Posterior vena cava (tissue), 2 donors: ENCODE measurements around the gene NAP1L4. TPM values are rescaled to one million over a fixed set of nuclear protein-coding genes. Genes with fewer than 3 reads are reported as not detected.
"Not testable (repeated sequence)": the region's sequence is repeated elsewhere in the genome, so short reads cannot be mapped to it uniquely, and the experiment has no call there.

Experiments
- DNase-seq: peaks from one replicate; pipeline ENCODE4 v3.0.0-alpha.2; 2020; ENCODE audit warnings: low spot score
- intact Hi-C, 2 donors: fragments of 100-400 bp; cut with DNase I; formaldehyde crosslinking; loops; one replicate each; pipeline versions ENCODE4 v1.14.1 to v1.14.2; 2022 to 2023
- total RNA-seq, 2 donors: library from RNA; stranded (reverse); fragmentation: NEBNext Ultra II Directional; extraction: Animal tissue kit (Norgen Biotek cat#: 25700); gene quantifications; one replicate each; pipeline ENCODE4 v1.2.1, GENCODE V29; 2021
- donor health status: DM: yes; HTN: yes; CAD: no.
- donor health status: DM: yes; HTN: yes; CAD: no.

The NAP1L4 gene
- total RNA-seq, 2 donors from 2014 or later: 89.0 to 118 TPM

DNA sequence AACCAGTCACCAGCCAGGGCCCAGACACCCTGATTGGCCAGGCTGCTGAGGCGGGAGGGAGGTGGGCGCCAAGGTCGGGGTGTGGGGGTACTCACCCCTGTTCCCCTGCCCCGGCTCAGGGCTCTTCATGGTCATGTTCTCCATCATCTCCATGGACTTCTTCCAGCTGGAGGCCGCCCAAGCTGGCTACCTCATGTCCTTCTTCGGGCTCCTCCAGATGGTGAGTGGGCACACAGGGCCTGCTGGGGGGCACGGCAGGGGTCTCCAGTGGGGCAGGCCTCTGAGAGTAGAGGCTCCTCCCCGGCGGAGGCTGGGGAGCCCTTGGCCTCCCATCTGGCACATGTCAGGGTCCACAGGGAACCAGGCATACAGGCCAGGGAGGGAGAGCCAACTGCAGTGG, 72.9 kb downstream of the NAP1L4 start:
- intact Hi-C loops: no loop called here

DNA sequence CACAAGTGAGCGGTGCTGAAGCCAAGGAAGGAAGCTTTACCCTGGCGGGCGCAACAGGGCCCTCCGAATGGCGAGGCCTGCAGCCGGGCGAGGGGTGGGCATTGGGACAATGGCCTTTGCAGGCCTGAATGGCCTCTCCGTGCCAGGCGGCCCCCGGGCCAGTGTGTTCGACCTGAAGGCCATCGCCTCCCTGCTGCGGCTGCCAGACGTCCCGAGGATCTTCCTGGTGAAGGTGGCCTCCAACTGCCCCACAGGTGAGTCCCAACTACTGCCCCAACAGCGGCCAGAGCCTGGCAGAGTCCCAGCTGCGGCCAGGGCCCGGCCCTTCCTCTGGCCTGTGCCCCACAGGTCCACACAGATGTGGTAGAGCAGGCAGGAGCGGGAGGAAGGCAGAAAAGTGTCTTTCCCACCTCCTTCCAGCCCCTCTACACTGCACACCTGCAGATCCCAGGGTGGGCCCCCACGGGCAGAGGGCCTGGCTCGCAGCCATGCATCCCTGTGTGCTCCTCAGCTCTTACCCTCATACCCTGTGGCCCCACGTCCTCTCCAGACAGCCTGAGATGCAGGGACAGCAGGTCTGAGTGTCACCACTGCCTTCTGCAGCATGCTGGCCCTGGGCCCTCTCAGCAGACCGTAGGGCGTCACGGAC, 74.2 kb downstream of the NAP1L4 start:
- DNase-seq: no peak
- intact Hi-C loops: no loop called here

More for the DNA sequence above, 72.9 kb downstream of the NAP1L4 start:
- DNase-seq: no peak

DNA sequence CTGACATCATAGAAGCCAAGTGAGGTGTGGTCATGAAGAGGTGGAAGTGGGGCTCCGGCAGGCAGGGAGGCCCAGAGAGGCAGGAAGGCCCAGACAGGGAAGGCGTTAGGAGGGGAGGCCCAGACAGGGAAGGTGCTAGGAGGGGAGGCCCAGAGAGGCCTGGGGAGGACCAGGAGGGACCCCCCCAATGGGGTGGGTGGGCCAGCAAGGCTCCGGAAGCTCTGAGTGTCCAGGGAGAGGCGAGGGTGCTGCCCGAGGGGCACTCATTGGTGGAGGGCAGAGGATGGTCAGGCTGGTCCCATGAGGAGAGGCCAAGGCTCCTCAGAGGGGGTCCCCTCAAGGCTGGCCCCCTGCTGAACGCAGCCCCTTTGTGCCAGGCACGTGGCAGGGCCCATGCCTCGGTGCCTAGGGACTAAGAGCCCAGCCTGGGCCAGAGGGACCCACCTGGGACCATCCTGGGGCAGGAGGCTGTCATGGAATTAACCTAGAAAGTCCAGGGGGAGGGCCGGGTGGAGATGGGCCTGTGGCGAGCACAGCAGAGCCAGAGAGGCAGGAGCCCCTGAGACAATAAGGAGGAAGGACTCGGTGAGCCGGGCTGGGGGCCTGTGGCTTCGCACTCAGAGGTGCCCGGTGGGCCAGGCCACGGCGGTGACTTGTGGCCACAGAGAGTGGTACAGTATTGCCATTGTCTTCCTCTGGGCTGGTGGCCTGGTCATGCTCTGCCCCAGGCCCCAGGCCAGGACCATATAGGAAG, 75.1 kb downstream of the NAP1L4 start:
- DNase-seq: no peak
- intact Hi-C loops: no loop called here

DNA sequence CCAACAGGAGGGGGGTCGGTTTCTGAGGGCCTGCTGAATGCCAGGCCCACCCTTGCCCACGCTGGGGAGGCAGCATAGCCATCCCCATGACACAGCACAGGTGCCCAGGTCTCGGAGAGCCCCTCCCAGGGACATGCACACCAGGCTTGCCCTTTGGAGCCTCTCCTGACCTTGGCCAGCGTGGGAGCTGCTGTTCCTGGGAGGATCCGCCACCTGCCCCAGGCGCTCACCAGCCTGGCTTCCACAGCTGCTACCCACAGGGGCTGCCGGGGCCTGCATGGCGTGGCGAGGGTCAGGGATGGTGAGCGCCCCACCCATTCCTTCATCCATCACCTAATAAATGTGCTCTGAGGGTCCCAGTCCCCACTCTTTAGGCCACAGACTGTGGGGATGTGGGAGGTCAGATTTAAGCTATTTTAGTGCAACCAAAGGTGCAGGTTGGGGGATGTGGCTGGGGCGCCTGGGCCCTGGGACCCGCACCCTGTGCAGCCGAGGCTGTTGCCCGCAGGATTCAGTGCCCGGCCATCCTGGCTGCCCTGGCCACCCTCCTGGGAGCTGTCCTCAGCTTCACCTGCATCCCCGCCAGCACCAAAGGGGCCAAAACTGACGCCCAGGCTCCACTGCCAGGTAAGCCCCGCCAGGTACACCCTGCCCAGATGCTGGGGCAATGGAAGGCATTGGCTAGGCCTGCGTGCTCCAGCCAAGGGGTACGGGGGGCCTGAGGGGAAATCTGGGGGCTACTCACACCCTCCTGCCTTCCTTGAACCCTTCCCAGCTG, 75.8 kb downstream of the NAP1L4 start:
- intact Hi-C loops: no loop called here
- DNase-seq: no peak

DNA sequence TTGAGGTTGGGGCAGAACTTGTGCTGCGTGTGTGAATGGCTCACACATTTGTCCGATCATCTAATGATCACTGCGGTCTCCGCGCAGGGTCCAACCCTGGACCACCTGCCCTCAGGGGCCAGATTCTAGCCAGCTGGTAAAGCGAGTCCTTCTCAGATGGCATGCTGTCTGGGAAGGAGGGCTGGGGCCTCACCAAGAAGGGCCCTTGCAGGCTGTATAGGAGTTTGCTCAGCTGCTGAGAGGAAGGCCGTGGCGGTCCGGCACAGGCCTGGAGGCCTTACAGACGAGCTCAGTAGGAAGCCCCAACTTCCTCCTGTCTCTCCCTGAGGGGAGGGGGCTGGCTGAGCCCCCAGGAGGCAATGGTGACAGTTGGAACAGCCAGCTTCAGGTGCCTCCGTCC, 76.7 kb downstream of the NAP1L4 start:
- intact Hi-C loops: no loop called here
- no peak for DNase-seq

DNA sequence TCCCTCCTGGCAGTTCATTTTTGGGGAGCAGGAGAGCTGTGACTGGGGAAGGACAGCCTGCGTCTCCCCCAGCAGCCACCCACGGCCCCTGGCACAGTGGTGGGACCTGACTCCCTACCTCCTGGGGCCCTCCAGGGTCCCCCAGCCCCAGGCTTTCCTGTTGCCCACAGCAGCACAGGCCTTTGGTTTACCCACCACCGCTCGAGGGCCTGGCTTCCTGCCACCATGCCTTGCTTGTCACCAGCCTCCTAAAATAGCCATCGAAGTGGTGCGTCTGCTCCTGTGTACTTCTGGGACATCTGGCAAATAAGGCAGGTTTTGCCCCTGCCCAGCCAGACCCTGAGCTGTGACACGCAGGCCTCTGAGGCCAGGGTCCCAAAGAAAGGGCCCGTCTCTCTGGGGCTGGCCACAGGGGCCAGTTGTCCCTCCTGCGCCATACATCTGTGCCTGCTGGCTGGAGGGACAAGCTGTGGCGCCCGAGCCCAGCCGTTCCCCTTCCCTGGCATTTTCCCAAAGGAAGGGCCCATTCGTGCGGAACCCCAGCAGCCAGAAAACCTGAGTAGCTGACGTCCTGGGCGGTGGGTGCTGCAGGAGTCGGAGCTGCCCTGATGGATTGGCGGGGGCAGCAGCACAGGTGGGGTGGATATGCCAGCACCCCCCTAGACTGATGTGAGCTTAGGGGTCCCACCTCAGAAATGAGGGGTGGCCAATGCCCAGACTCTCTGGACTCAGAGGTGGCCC, 77.5 kb downstream of the NAP1L4 start:
- no peak for DNase-seq
- intact Hi-C loops: no loop called here

DNA sequence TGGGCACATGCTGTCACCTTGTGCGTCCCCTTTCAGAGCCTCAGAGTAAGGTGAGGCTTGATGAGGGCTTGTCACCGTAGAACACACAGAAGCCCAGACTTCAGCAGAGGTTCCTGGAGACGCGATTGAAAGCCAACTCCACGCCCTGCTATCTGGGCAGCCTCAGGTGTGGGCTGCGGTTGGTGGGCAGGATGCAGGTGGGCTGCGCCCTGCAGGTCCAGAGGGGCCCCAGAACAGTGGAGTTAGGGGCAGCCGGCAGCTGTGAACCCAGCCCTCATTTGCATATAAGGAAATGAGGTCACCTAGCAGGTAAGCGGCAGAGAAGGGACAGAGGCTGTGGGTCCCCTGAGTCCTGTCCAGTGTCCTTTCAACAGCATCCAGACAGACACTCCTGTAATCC, 78.4 kb downstream of the NAP1L4 start:
- intact Hi-C loops: no loop called here

DNA sequence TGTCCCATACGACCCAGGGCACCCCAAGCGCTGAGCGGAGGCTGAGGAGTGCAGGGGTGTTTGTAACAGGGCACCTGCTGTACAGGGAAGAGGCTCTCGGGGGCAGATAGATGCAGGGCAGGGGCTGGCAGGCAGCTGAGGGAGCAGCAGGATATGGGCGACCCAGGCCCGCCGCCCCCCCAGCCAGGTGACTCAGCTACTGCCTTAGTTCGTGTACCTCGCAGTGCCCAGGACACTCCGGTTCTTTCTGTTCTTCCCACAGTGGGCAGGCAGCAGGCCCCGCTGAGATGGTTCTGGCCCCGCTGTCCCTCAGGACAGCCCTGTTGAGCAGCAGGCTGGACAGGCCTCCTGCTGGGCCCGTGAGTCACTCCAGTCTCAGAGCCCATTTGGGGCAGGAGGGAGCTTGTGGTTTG, 79.1 kb downstream of the NAP1L4 start:
- intact Hi-C loops: no loop called here
- no peak for DNase-seq

More for the DNA sequence above, 78.4 kb downstream of the NAP1L4 start:
- DNase-seq: no peak

DNA sequence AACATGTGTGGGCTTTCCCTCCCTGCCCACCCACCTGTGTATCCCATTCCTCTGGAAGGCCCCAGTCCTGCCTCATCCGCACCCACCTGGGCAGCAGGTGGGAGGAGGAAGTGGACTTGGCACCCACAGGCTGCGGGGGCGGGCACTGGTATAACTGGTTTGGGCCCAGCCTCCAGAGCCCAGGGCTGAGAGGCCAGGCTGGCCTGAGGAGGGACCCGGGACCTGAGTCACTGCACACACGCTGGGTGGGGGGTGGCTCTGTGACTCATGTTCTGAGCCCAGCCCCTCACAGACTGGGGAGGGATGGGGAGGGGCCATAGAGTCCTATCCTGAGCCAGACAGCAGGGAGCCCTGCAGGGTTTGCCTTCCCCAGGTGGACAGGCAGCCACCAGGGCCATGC, 79.6 kb downstream of the NAP1L4 start:
- no peak for DNase-seq
- intact Hi-C loops: no loop called here

DNA sequence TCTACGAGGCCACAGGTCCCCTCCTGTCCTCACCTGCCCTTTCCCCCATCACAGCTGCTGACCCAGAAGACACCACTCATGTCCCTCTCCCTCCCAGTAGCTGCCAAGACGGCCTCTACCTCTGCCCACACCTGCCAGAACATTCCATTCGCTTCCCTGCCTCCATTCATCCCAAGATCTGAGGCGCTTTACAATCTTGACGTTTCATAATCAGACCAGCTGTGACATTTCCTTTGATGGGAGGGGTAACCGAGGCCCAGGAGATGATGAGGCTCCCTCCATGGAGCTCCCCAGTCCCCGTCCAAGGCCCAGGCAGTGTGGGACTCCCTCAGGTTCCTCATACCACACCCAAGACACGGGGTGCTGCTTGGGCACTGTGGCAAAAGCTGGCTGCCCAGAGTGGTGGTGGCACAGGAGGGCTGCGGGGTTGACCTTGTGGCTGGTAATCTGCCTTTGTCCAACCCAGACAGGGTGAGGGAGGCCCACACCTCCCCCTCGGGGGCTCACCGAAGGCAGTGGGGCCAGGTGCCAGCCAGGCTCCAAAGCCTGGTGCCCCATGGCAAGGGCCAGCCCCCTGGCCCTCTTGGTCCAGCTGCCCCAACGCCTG, 80.2 kb downstream of the NAP1L4 start:
- DNase-seq: no peak
- intact Hi-C loops: loop anchor here in 1 of 2 donors (1.0 kb wide), 1 partner anchor 9 kb away; no protein-coding TSS in a partner anchor

DNA sequence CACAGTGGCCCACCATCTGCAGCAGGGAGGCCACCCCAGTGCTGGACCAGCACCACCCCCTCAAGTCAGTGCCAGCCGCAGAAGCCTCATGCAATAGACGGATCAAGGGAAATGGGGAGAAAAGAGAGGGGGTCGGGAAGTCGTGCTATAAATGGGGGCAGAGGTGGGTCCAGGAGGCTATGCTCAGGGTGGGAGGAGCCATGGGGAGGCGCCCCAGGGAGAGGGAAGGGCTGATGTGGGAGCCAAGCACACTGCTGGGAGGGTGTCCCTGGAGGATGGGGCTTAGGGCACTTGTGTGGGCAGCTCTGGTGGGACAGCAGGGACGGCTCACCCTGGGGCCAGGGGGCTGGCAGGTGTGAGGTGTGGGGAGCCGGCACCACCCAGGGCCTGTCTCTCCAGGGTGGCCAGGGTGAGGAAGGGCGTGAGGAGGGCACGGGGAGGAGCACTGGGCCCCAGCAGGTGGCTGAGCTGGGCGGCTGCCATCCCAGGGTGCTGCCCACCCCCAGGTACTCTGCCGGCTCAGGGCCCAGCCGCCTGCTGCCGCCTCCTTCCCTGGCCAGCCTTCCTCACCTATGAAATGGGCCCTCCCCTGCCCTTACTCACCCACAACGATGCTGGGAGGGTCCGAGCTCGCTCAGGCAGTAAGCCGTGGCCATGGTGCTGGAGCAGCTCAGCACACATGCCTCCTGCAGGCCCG, 80.9 kb downstream of the NAP1L4 start:
- no peak for DNase-seq
- intact Hi-C loops: loop anchor here in 1 of 2 donors (1.0 kb wide), 1 partner anchor 10 kb away; no protein-coding TSS in a partner anchor

DNA sequence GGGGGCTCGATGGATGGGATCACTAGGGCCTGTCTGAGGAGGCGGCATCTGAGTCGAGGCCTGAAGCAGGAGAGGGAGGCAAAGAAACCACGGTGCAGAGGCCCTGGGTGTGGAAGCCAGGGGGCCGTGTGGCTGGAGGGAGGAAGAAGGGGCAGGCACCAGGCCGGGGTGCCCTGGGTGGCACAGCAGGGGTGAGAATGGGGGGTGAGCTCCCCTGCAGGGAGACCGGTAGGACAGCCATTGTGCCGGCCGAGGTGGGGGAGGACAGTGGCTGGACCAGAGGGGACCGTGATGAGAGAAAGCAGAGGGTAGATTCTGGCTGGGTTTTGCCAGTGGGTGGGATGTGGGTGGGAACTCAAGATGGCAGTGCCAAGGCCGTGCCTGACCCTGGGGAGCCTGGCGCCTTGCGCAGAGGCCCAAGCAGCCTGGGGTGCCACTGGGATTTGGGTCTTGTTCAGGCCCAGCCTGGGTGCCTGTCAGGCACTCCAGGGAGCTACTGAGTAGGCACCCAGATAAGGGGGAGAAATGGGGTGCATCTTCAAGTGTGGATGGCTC, 81.7 kb downstream of the NAP1L4 start:
- DNase-seq: no peak
- intact Hi-C loops: no loop called here

DNA sequence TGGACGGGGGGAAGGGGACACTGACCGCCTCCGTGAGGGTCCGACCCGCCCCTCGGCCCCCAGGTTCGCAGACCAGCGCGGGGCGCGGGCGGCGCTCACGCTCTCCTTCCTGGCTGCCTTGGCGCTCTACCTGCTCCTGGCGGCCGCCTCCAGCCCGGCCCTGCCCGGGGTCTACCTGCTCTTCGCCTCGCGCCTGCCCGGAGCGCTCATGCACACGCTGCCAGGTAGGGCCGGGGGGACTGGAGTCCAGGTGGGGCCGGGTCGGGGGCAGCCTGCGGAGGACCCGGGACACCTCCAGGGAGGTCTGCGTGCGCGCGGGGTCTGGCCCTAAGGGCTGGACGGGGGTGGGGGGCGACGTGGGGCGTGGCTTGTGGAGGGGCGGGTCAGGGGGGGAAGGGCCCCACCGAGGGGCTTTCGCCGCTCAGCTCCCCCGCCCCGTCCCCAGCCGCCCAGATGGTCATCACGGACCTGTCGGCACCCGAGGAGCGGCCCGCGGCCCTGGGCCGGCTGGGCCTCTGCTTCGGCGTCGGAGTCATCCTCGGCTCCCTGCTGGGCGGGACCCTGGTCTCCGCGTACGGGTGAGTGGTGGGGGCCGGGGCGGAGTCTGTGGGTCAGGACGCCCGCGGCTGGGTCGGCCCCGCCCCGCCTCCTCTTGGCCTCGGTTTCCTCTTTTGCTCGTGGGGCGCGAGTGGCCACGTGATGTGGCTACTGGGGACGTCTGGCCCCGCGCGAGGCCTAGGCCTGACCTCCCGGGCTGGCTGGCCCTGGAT, 82.8 kb downstream of the NAP1L4 start:
- intact Hi-C loops: no loop called here
- no peak for DNase-seq

DNA sequence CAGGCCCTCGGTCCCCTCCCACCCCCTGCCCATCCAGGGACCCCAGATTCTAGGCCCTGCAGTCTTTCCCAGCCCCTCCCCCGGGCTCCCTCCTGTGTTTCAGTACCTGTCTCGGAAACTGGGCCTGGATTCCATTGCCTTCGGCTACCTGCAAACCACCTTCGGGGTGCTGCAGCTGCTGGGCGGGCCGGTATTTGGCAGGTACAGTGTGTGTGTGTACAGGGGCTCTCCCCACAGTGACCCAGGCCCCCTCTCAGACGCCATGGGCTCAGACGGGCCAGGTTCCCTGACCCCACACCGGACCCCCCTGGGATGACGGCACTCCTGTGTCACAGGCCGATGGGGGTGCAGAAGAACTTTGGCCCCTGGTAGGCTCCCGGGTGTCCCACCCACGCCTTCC, 84.0 kb downstream of the NAP1L4 start:
- intact Hi-C loops: no loop called here

DNA sequence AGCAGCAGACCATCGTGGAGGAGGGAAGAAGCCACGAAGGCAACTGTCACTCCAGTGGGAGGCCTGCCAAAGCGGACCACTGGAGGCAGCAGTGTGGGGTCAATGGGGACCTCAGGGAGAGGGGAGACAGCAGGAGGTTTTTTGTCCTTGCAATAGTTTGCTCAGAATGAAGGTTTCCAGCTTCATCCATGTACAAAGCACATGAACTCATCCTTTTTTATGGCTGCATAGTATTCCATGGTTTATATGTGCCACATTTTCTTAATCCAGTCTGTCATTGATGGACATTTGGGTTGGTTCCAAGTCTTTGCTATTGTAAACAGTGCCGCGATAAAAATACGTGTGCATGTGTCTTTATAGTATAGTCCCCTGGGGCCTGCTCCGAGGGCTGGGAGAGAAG, 86.8 kb downstream of the NAP1L4 start:
- DNase-seq, intact Hi-C loops: not testable (repeated sequence)

More for the DNA sequence above, 84.0 kb downstream of the NAP1L4 start:
- DNase-seq: no peak

DNA sequence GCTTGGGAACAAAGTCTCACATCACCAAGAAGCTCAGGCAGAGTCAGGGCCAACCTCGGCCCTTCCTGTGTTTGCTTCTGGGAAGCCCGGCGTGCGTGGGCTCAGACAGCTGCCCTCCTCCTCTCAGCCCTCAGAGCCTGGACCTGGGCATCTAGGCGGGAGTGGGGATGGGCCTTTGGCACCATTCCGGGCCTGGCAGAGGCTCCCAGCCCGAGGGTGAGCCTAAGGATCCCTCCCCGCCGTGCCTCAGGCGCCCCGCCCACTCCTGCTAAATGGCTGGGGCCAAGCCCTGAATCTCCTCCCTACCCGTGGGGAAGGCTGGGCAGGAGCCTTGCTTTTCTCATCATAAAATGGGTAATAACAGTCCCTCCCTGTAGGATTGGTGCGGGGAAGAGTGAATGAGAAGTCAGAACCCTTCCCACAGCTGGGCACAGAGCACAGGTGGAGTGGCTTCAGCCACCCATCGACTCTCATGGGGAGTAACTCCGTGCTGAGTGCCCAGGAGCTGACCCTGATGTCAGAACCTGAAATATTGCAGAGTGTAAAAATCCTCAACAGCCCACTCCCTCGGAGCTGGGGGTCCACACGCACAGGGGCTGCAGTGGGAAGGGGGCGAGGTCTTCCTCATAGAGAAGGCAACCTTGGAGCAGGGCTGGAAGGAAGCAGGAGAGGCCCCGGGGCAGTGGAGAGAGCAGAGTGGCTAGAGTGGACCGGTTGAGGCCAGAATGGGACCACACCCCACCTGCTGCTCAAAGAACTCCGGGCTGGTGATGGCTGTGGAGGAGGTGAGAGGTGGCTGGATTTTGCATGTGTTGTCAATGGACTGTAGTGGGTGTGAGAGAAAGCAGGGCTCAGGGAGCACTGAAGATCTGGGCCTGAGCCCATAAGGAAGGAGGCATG, 87.7 kb downstream of the NAP1L4 start:
- DNase-seq: no peak
- intact Hi-C loops: no loop called here

DNA sequence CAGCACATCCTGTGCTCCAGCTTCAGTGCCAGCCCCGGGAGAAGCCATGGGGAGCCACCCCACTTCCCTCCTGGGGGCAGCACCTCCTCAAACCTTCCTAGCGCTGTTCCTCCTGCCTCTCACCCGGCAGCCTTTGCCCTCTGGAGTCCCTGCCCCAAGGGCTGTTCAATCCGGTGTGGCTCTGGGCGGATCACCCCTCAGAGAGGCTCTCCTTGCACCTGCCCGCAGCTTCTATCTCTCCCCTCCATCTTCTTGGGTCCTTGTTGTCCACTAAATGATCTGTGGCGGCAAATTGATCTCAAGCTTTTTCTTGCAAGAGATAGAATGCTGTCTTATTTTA, 88.5 kb downstream of the NAP1L4 start:
- no peak for DNase-seq
- intact Hi-C loops: no loop called here
